ENCODE measurements around the gene KIF18B.

The KIF18B gene

GRCh38 chr17:44925731-44926697, 21.6 kb downstream of the KIF18B start:
- no peak for TF ChIP-seq SIN3A (IDR thresholded peaks at IDR 0.05; ENCODE audit: borderline replicate concordance, insufficient read depth, low read length)
- TF ChIP-seq POLR2AphosphoS5 (IDR thresholded peaks at IDR 0.05; ENCODE audit: low read depth, low read length): no peak; the same call in 1 of the 2 replicates
- no peak for TF ChIP-seq FOXP2 (optimal IDR thresholded peaks at IDR 0.05; ENCODE audit: borderline replicate concordance, extremely low read depth, extremely low read length, insufficient read depth)
- TF ChIP-seq TAF1 (IDR thresholded peaks at IDR 0.05; ENCODE audit: borderline replicate concordance, insufficient read depth, low read length): no peak
- TF ChIP-seq REST (IDR thresholded peaks at IDR 0.05; ENCODE audit: insufficient read depth in 1 of 2, low read depth in 2 of 2, low read length in 2 of 2): no peak

- TF ChIP-seq REST (IDR thresholded peaks at IDR 0.05; ENCODE audit: insufficient read depth in 1 of 2, low read depth in 2 of 2, low read length in 2 of 2) (no peak), TAF1 (IDR thresholded peaks at IDR 0.05; ENCODE audit: borderline replicate concordance, insufficient read depth, low read length) (no peak), POLR2AphosphoS5 (IDR thresholded peaks at IDR 0.05; ENCODE audit: low read depth, low read length) (no peak; the same call in 1 of the 2 replicates), SIN3A (IDR thresholded peaks at IDR 0.05; ENCODE audit: borderline replicate concordance, insufficient read depth, low read length) (no peak), FOXP2 (optimal IDR thresholded peaks at IDR 0.05; ENCODE audit: borderline replicate concordance, extremely low read depth, extremely low read length, insufficient read depth) (no peak)
These were observed 23.4 kb downstream of the KIF18B start for GRCh38 chr17:44924107-44924544.

GRCh38 chr17:44922746-44923470, 24.7 kb downstream of the KIF18B start:
- TF ChIP-seq POLR2AphosphoS5 (IDR thresholded peaks at IDR 0.05; ENCODE audit: low read depth, low read length) (no peak), SIN3A (IDR thresholded peaks at IDR 0.05; ENCODE audit: borderline replicate concordance, insufficient read depth, low read length) (no peak), REST (IDR thresholded peaks at IDR 0.05; ENCODE audit: insufficient read depth in 1 of 2, low read depth in 2 of 2, low read length in 2 of 2) (no peak)

- no peak for TF ChIP-seq TAF1 (IDR thresholded peaks at IDR 0.05; ENCODE audit: borderline replicate concordance, insufficient read depth, low read length)
- TF ChIP-seq POLR2AphosphoS5 (IDR thresholded peaks at IDR 0.05; ENCODE audit: low read depth, low read length): no peak
- no peak for TF ChIP-seq REST (IDR thresholded peaks at IDR 0.05; ENCODE audit: insufficient read depth in 1 of 2, low read depth in 2 of 2, low read length in 2 of 2)
- no peak for TF ChIP-seq SIN3A (IDR thresholded peaks at IDR 0.05; ENCODE audit: borderline replicate concordance, insufficient read depth, low read length)
- no peak for TF ChIP-seq FOXP2 (optimal IDR thresholded peaks at IDR 0.05; ENCODE audit: borderline replicate concordance, extremely low read depth, extremely low read length, insufficient read depth)
These were observed 25.4 kb downstream of the KIF18B start for GRCh38 chr17:44922136-44922535.

All from PFSK-1 (cell line).